Measurements from ENCODE around the gene TMEM30A. TPM values are rescaled to one million over a fixed set of nuclear protein-coding genes. Genes with fewer than 3 reads are reported as not detected.

The TMEM30A gene
- total and polyA plus RNA-seq, 2 donors (not counting 3 experiments of a cell fraction or from before 2014, with no cell fraction given), result 42.2 to 197 TPM

GRCh38 chr6:75203721-75204120 lies 80.9 kb downstream of the TMEM30A start:
- Histone ChIP-seq H3K36me3 (ENCODE audit: control insufficient read depth in 2 of 2, extremely low read depth in 1 of 2, insufficient read depth in 2 of 2, low read length in 2 of 2) (no peaks in the 10 kb centered on the region), H3K27ac (ENCODE audit: insufficient read depth, low read depth, low read length) (no peak overlapping the region), H3K27me3 (ENCODE audit: control insufficient read depth in 2 of 2, insufficient read depth in 2 of 2, low read length in 2 of 2) (peaks cover 9 to 13% of the 10 kb centered on the region in 2 experiments), H4K20me1 (replicated peaks; ENCODE audit: control insufficient read depth, extremely low read depth, insufficient read depth, low read length) (no peaks in the 10 kb centered on the region), H3K9me1 (replicated peaks; ENCODE audit: control insufficient read depth, extremely low read depth, insufficient read depth, low read length) (no peaks in the 10 kb centered on the region), H3K4me2 (ENCODE audit: insufficient read depth, low read length) (peak overlapping the region; percentile 95), H3K9ac (replicated peaks; ENCODE audit: extremely low read depth, insufficient read depth, low read length) (no peak overlapping the region), H3K9me3 (replicated peaks; ENCODE audit: control insufficient read depth, insufficient read depth, low read length) (no peaks in the 10 kb centered on the region), H3K79me2 (ENCODE audit: control insufficient read depth, insufficient read depth, low read length) (no peaks in the 10 kb centered on the region), H2AFZ (ENCODE audit: low read depth, low read length) (no peak overlapping the region), H3K4me3 (replicated peaks in 1 of 3; ENCODE audit: insufficient read depth in 1 of 3, low read depth in 1 of 3, low read length in 3 of 3) (no peak overlapping the region), H3K4me1 (ENCODE audit: control insufficient read depth, extremely low read depth, insufficient read depth, low read length) (peaks cover 31% of the 10 kb centered on the region)
- ChIA-PET CTCF (interaction anchor here (0.6 to 12.5 kb wide), 53 partner anchors 9 to 1465 kb away, joined by 3 to 393 read pairs (median 4); no protein-coding TSS in a partner anchor), POLR2A (no interaction called here)
- no peak for FAIRE-seq
- no peak for DNase-seq (ENCODE audit: low read depth, low spot score)
- dilution Hi-C loops (cut with MboI; ENCODE audit: extremely low pct_ligation_motif_present, low sequenced_read_pairs) (no loop called here), intact Hi-C loops (cut with micrococcal nuclease) (loop anchor here (1.0 to 10.0 kb wide), 12 partner anchors 105 to 1233 kb away; no protein-coding TSS in a partner anchor)
- no TSS peak for BruUV-seq (replicated peaks)
- TF ChIP-seq JUN (IDR thresholded peaks at IDR 0.05; ENCODE audit: borderline replicate concordance, insufficient read depth, insufficient read length, low read depth) (no peak), POLR2AphosphoS5 (IDR thresholded peaks at IDR 0.05; ENCODE audit: insufficient read depth, low read depth, low read length) (no peak), MYC (IDR thresholded peaks at IDR 0.05; ENCODE audit: low read depth, low read length) (no peak), GATA2 (IDR thresholded peaks at IDR 0.05; ENCODE audit: insufficient read depth, insufficient read length, low read depth, low read length) (no peak), FOS (IDR thresholded peaks at IDR 0.05; ENCODE audit: borderline replicate concordance, insufficient read depth, low read length) (no peak), EZH2 (IDR thresholded peaks at IDR 0.05; ENCODE audit: borderline replicate concordance, low read depth, low read length, severe bottlenecking) (no peak), POLR2A (IDR thresholded peaks at IDR 0.05; ENCODE audit: low read depth, low read length) (no peak), CTCF (IDR thresholded peaks at IDR 0.05; ENCODE audit: extremely low read depth in 1 of 2, insufficient read depth in 1 of 2, low read depth in 1 of 2, low read length in 2 of 2) (no peak)
- TF ChIP-seq, protein P1, sequence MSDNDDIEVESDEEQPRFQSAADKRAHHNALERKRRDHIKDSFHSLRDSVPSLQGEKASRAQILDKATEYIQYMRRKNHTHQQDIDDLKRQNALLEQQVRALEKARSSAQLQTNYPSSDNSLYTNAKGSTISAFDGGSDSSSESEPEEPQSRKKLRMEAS (IDR thresholded peaks at IDR 0.05; ENCODE audit: insufficient read depth, insufficient read length), result no peak

Other genes starting within 250 kb of the TMEM30A start
- 89.1 and 102 TPM in 2 replicates for gene COL12A1, start 78.7 kb downstream of the TMEM30A start, total RNA-seq
- gene COL12A1, start 78.7 kb downstream of the TMEM30A start, polyA plus RNA-seq, result 48.5 and 49.9 TPM in 2 replicates
- gene COX7A2, start 41.0 kb downstream of the TMEM30A start, total RNA-seq, result 426 and 455 TPM in 2 replicates
- 193 and 254 TPM in 2 replicates for gene COX7A2, start 41.0 kb downstream of the TMEM30A start, polyA plus RNA-seq
- 12.6 and 13.7 TPM in 2 replicates for gene FILIP1, start 209.0 kb upstream of the TMEM30A start, total RNA-seq
- gene FILIP1, start 209.0 kb upstream of the TMEM30A start, polyA plus RNA-seq, result 2.8 and 2.9 TPM in 2 replicates

Data from endothelial cell of umbilical vein (primary cell).